HepG2 (cell line): ENCODE measurements around the gene GPC6. TPM values are rescaled to one million over a fixed set of nuclear protein-coding genes. Genes with fewer than 3 reads are reported as not detected.

Experiments used
- ATAC-seq: fragments of 200-7000 bp; cut with Tn5 transposase; 3 replicates; pipeline ENCODE4 v1.9.1; 2020; ENCODE audit warnings: mild to moderate bottlenecking, moderate library complexity
- BruUV-seq: library from RNA; stranded (reverse); fragments of 400-500 nt; replicated peaks from 2 replicates; lab custom pipeline; 2021; lab: Mats Ljungman, UMichigan
- CTCF ChIA-PET: fragments of 300-600 bp; formaldehyde crosslinking; extraction: SDS; loops from one replicate; lab custom pipeline; 2021; ENCODE audit warnings: low total read pairs, inconsistent platforms, low intra/inter-chr PET ratio; lab: Yijun Ruan, JAX
- POLR2A ChIA-PET: fragments of 350-600 bp; sonication (Branson Sonifier 250); formaldehyde crosslinking; loops from one replicate; lab custom pipeline; 2020; ENCODE audit warnings: antibody characterized with exemption, inconsistent platforms; lab: Yijun Ruan, JAX
- DNase-seq: peaks from one replicate; pipeline ENCODE4 v3.0.0-alpha.2; 2015; ENCODE audit warnings: low spot score
- FAIRE-seq: peaks from 3 replicates; lab custom pipeline; 2011; peaks lifted over from hg19 to GRCh38; lab: Jason Lieb, UNC
- H2AFZ ChIP-seq: one replicate; pipeline ENCODE4 v1.6.1; 2011; ENCODE audit warnings: low read length, inconsistent platforms
- H3K27ac ChIP-seq: fragments of 300-600 bp; 3 replicates; pipeline ENCODE4 v1.8.0; 2011; ENCODE audit warnings: mixed run types, mild to moderate bottlenecking, mixed read lengths, low read length, inconsistent platforms; ENCODE audit not compliant: insufficient read depth; ENCODE audit errors: extremely low read length
- H3K27me3 ChIP-seq, 2 experiments: fragments of 200-600 bp in 1 of 2; 2 replicates in 1 of 2; 3 replicates in 1 of 2; pipeline versions ENCODE4 v1.6.0 to v1.8.0; 2011; ENCODE audit warnings: low read length in 2 of 2, mild to moderate bottlenecking in 2 of 2, moderate library complexity in 2 of 2, inconsistent platforms in 1 of 2; ENCODE audit not compliant: insufficient read depth in 2 of 2, control insufficient read depth in 1 of 2
- H3K36me3 ChIP-seq, 2 experiments: fragments of 200-600 bp in 1 of 2; replicated peaks in 1 of 2; 2 replicates in 1 of 2; 3 replicates in 1 of 2; pipeline versions ENCODE4 v1.5.1 to v1.8.0; 2011; ENCODE audit warnings: low read length in 2 of 2, inconsistent platforms in 1 of 2; ENCODE audit not compliant: insufficient read depth in 2 of 2, control insufficient read depth in 1 of 2
- H3K4me1 ChIP-seq: 2 replicates; pipeline ENCODE4 v1.5.1; 2012; ENCODE audit warnings: low read length, inconsistent platforms; ENCODE audit not compliant: insufficient read depth
- H3K4me2 ChIP-seq: 2 replicates; pipeline ENCODE4 v1.6.0; 2011; ENCODE audit warnings: low read depth, low read length, inconsistent platforms
- H3K4me3 ChIP-seq, 3 experiments: fragments of 200-600 bp in 1 of 3; sonication (generic), shearing (Covaris generic) in 1 of 3; replicated peaks in 1 of 3; 2 replicates each; pipeline ENCODE4 v1.5.1; 2011 to 2016; ENCODE audit warnings: low read length in 3 of 3, inconsistent platforms in 2 of 3, low read depth in 2 of 3, mild to moderate bottlenecking in 2 of 3, control low read depth in 1 of 3, mixed read lengths in 1 of 3; ENCODE audit not compliant: insufficient read depth in 1 of 3
- H3K79me2 ChIP-seq: one replicate; pipeline ENCODE4 v1.6.1; 2011; ENCODE audit warnings: low read length, inconsistent platforms; ENCODE audit not compliant: insufficient read depth
- H3K9ac ChIP-seq: 2 replicates; pipeline ENCODE4 v1.6.0; 2011; ENCODE audit warnings: mild to moderate bottlenecking, low read depth, low read length, inconsistent platforms; ENCODE audit not compliant: insufficient read depth
- H3K9me3 ChIP-seq: 2 replicates; pipeline ENCODE4 v1.5.1; 2012; ENCODE audit warnings: mild to moderate bottlenecking, low read length
- H4K20me1 ChIP-seq: 2 replicates; pipeline ENCODE4 v1.6.0; 2011; ENCODE audit warnings: inconsistent platforms, mild to moderate bottlenecking, low read length, moderate library complexity; ENCODE audit not compliant: insufficient read depth
- DNMT1 ChIP-seq: sonication (generic); formaldehyde crosslinking; IDR thresholded peaks from 2 replicates; pipeline ENCODE4 v1.5.1; 2020; ENCODE audit warnings: mild to moderate bottlenecking, missing genetic modification reagents
- KAT8 ChIP-seq: IDR thresholded peaks from 2 replicates; pipeline ENCODE4 v1.6.1; 2016; ENCODE audit warnings: missing genetic modification reagents, missing compliant biosample characterization
- MBD4 ChIP-seq: IDR thresholded peaks from 2 replicates; pipeline ENCODE4 v1.6.1; 2012; ENCODE audit warnings: low read length, inconsistent platforms, borderline replicate concordance
- SMAD9 ChIP-seq: sonication (generic); formaldehyde crosslinking; IDR thresholded peaks from 2 replicates; pipeline ENCODE4 v1.5.1; 2020; ENCODE audit warnings: mild to moderate bottlenecking, missing genetic modification reagents
- SMC3 ChIP-seq: IDR thresholded peaks from 2 replicates; pipeline ENCODE4 v1.6.1; 2011; ENCODE audit warnings: low read length, improper control_type of control experiment
- SRF ChIP-seq: IDR thresholded peaks from 2 replicates; pipeline ENCODE4 v1.6.1; 2011; ENCODE audit warnings: mild to moderate bottlenecking, low read depth, low read length, moderate library complexity
- ZNF121 ChIP-seq: sonication (generic); formaldehyde crosslinking; IDR thresholded peaks from 2 replicates; pipeline ENCODE4 v1.5.0; 2020; ENCODE audit warnings: mild to moderate bottlenecking, missing genetic modification reagents
- ZNF549 ChIP-seq: sonication (generic); formaldehyde crosslinking; IDR thresholded peaks from 2 replicates; pipeline ENCODE4 v1.5.0; 2020; ENCODE audit warnings: missing genetic modification reagents
- ZNF577 ChIP-seq: sonication (generic); formaldehyde crosslinking; IDR thresholded peaks from 2 replicates; pipeline ENCODE4 v1.4.0; 2020; ENCODE audit warnings: mild to moderate bottlenecking, low read depth, missing genetic modification reagents, borderline replicate concordance
- ZNF672 ChIP-seq: sonication (generic); formaldehyde crosslinking; IDR thresholded peaks from 2 replicates; pipeline ENCODE4 v1.8.1; 2022; ENCODE audit warnings: missing genetic modification reagents
- WGBS: methylation state at CpG from one replicate; pipeline ENCODE4 v1.1.6; 2017; ENCODE audit warnings: low lambda C conversion rate; 5-methylcytosine and 5-hydroxymethylcytosine counted together
- in situ Hi-C: cut with HindIII; loops from 2 replicates; pipeline ENCODE4 v1.10.0; 2017; ENCODE audit warnings: low pct_unique_long_range_greater_than_20kb; ENCODE audit not compliant: extremely low pct_ligation_motif_present
- intact Hi-C: fragments of 100-400 bp; cut with micrococcal nuclease; formaldehyde crosslinking; loops from one replicate; pipeline ENCODE4 v1.10.0; 2022; ENCODE audit not compliant: unreplicated experiment
- polyA plus RNA-seq, 8 experiments: library from polyadenylated mRNA; depleted of rRNA in 3 of 8; stranded (reverse) in 7 of 8; unstranded in 1 of 8; fragments of >200 nt; fragmentation: Illumina TruSeq in 4 of 8; extraction: Trizol in 4 of 8; gene quantifications; 2 replicates each; pipeline versions ENCODE4 v1.2.1 to v1.2.3, GENCODE V29; 2011 to 2016; ENCODE audit warnings: low read depth in 4 of 8, missing spikeins in 1 of 8, mixed read lengths in 1 of 8; ENCODE audit not compliant: insufficient read depth in 1 of 8
- total RNA-seq, 5 experiments: library from RNA; depleted of rRNA; stranded (reverse); fragments of >200 nt; fragmentation: Illumina TruSeq; extraction: Trizol; gene quantifications; 2 replicates each; pipeline ENCODE4 v1.2.3, GENCODE V29; 2016; ENCODE audit warnings: low read depth in 1 of 5
- TF ChIP-seq, protein P1 (sequence below): sonication (generic); formaldehyde crosslinking; IDR thresholded peaks from 2 replicates; pipeline ENCODE4 v1.4.0; 2020; ENCODE audit warnings: missing genetic modification reagents
- TF ChIP-seq, protein P2 (sequence below): sonication (generic); formaldehyde crosslinking; IDR thresholded peaks from 2 replicates; pipeline ENCODE4 v1.4.0; 2020; ENCODE audit warnings: mild to moderate bottlenecking, missing genetic modification reagents
- TF ChIP-seq, protein P3 (sequence below): sonication (generic); formaldehyde crosslinking; IDR thresholded peaks from 2 replicates; pipeline ENCODE4 v1.4.0; 2020; ENCODE audit warnings: missing genetic modification reagents, low read depth, mild to moderate bottlenecking, borderline replicate concordance
- TF ChIP-seq, protein P4 (sequence below): sonication (generic); formaldehyde crosslinking; IDR thresholded peaks from 2 replicates; pipeline ENCODE4 v1.8.1; 2023; ENCODE audit warnings: missing genetic modification reagents, inconsistent platforms, borderline replicate concordance
- TF ChIP-seq, protein P5 (sequence below): sonication (generic); formaldehyde crosslinking; IDR thresholded peaks from 2 replicates; pipeline ENCODE4 v1.5.1; 2020; ENCODE audit warnings: mild to moderate bottlenecking, missing genetic modification reagents, moderate library complexity

The GPC6 gene
- total and polyA plus RNA-seq, 2 of the 13 experiments (the other 11 are each of a cell fraction or from before 2014, with no cell fraction given): 24.5 to 33.9 TPM

DNA sequence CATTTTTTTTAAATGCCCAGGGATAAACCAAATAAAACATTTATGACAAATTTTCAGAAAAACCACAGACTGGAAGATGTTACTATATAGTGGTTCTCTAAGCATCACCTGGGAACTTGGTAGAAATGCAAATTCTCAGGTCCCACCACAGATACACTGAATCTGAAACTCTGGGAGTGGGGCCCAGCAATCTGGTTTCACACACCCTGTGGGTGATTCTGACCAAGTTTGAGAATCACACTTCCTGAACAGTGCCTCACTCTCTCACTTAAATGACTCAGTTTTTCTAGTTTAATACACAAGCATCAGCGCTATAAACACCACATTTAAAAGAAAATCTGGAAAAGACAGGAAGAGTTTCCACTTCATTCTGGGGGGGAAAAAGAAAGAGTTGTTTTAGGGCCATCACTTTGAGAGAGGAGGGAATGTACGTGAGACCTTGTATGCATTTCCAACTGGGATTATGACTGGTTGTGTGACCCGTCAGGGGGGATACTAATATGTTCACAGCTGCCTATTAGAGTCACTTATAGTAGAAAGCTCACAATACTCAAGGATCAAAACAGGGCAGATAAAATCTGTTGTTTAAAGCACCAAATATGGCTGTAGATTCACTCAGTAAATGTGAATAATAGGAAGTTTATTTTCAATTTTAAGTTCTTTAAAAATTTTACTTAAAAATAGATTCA, 567.7 kb downstream of the GPC6 start:
- DNase-seq (no peak), FAIRE-seq (no peak), ATAC-seq (no peak)
- Histone ChIP-seq H3K9me3 (no peaks in the 10 kb centered on the region), H4K20me1 (no peaks in the 10 kb centered on the region), H3K9ac (no peak overlapping the region), H2AFZ (no peak overlapping the region), H3K4me2 (no peak overlapping the region), H3K27ac (no peak overlapping the region), H3K4me3 (no peak overlapping the region), H3K27me3 (no peaks in the 10 kb centered on the region), H3K79me2 (no peaks in the 10 kb centered on the region), H3K4me1 (no peaks in the 10 kb centered on the region), H3K36me3 (no peaks in the 10 kb centered on the region)
- no TSS peak for BruUV-seq
- CTCF ChIA-PET: no interaction called here
- intact Hi-C loops (no loop called here), in situ Hi-C loops (no loop called here)
- WGBS: 99% methylated on average over 3 of the region's 3 CpGs
- POLR2A ChIA-PET: no interaction called here
- TF ChIP-seq, protein P1, sequence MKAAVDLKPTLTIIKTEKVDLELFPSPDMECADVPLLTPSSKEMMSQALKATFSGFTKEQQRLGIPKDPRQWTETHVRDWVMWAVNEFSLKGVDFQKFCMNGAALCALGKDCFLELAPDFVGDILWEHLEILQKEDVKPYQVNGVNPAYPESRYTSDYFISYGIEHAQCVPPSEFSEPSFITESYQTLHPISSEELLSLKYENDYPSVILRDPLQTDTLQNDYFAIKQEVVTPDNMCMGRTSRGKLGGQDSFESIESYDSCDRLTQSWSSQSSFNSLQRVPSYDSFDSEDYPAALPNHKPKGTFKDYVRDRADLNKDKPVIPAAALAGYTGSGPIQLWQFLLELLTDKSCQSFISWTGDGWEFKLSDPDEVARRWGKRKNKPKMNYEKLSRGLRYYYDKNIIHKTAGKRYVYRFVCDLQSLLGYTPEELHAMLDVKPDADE: no peak
- TF ChIP-seq, protein P2, sequence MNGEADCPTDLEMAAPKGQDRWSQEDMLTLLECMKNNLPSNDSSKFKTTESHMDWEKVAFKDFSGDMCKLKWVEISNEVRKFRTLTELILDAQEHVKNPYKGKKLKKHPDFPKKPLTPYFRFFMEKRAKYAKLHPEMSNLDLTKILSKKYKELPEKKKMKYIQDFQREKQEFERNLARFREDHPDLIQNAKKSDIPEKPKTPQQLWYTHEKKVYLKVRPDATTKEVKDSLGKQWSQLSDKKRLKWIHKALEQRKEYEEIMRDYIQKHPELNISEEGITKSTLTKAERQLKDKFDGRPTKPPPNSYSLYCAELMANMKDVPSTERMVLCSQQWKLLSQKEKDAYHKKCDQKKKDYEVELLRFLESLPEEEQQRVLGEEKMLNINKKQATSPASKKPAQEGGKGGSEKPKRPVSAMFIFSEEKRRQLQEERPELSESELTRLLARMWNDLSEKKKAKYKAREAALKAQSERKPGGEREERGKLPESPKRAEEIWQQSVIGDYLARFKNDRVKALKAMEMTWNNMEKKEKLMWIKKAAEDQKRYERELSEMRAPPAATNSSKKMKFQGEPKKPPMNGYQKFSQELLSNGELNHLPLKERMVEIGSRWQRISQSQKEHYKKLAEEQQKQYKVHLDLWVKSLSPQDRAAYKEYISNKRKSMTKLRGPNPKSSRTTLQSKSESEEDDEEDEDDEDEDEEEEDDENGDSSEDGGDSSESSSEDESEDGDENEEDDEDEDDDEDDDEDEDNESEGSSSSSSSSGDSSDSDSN (CRISPR knock-in tag): no peak
- TF ChIP-seq, protein P3, sequence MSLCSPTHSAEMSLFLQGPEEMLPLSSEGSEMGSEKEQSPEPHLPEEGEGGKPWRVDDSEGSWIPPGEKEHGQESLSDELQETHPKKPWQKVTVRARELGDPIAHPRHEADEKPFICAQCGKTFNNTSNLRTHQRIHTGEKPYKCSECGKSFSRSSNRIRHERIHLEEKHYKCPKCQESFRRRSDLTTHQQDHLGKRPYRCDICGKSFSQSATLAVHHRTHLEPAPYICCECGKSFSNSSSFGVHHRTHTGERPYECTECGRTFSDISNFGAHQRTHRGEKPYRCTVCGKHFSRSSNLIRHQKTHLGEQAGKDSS (CRISPR knock-in tag): no peak
- no peak for TF ChIP-seq ZNF672 (CRISPR knock-in tag)
- no peak for TF ChIP-seq MBD4
- no peak for TF ChIP-seq DNMT1
- TF ChIP-seq, protein P4, sequence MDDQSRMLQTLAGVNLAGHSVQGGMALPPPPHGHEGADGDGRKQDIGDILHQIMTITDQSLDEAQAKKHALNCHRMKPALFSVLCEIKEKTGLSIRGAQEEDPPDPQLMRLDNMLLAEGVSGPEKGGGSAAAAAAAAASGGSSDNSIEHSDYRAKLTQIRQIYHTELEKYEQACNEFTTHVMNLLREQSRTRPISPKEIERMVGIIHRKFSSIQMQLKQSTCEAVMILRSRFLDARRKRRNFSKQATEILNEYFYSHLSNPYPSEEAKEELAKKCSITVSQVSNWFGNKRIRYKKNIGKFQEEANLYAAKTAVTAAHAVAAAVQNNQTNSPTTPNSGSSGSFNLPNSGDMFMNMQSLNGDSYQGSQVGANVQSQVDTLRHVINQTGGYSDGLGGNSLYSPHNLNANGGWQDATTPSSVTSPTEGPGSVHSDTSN: no peak
- TF ChIP-seq ZNF577 (CRISPR knock-in tag): no peak
- no peak for TF ChIP-seq SMAD9 (CRISPR knock-in tag)
- TF ChIP-seq SRF: no peak
- TF ChIP-seq, protein P5, sequence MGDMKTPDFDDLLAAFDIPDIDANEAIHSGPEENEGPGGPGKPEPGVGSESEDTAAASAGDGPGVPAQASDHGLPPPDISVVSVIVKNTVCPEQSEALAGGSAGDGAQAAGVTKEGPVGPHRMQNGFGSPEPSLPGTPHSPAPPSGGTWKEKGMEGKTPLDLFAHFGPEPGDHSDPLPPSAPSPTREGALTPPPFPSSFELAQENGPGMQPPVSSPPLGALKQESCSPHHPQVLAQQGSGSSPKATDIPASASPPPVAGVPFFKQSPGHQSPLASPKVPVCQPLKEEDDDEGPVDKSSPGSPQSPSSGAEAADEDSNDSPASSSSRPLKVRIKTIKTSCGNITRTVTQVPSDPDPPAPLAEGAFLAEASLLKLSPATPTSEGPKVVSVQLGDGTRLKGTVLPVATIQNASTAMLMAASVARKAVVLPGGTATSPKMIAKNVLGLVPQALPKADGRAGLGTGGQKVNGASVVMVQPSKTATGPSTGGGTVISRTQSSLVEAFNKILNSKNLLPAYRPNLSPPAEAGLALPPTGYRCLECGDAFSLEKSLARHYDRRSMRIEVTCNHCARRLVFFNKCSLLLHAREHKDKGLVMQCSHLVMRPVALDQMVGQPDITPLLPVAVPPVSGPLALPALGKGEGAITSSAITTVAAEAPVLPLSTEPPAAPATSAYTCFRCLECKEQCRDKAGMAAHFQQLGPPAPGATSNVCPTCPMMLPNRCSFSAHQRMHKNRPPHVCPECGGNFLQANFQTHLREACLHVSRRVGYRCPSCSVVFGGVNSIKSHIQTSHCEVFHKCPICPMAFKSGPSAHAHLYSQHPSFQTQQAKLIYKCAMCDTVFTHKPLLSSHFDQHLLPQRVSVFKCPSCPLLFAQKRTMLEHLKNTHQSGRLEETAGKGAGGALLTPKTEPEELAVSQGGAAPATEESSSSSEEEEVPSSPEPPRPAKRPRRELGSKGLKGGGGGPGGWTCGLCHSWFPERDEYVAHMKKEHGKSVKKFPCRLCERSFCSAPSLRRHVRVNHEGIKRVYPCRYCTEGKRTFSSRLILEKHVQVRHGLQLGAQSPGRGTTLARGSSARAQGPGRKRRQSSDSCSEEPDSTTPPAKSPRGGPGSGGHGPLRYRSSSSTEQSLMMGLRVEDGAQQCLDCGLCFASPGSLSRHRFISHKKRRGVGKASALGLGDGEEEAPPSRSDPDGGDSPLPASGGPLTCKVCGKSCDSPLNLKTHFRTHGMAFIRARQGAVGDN (CRISPR knock-in tag): no peak
- no peak for TF ChIP-seq SMC3
- no peak for TF ChIP-seq ZNF549 (CRISPR knock-in tag)
- no peak for TF ChIP-seq KAT8
- no peak for TF ChIP-seq ZNF121
